NCI-H69 (cell line): ENCODE results near the gene PCDHB12.
A peak's percentile ranks its signal among the peaks of the same experiment; 100 is the strongest.
"Not testable (repeated sequence)": the region's sequence is repeated elsewhere in the genome, so short reads cannot be mapped to it uniquely, and the experiment has no call there.

Experiments
- DNase-seq: peaks from one replicate; lab custom pipeline; 2025; lab: John Stamatoyannopoulos, UW

PCDHB12 gene

GRCh38 chr5:141210281-141210680 is 1.8 kb downstream of the PCDHB12 start:
- DNase-seq: not testable (repeated sequence)

GRCh38 chr5:141210849-141211248 is 2.3 kb downstream of the PCDHB12 start:
- not testable (repeated sequence) for DNase-seq

- peak; percentile 77 for DNase-seq
Observed at GRCh38 chr5:141213656-141214339, 5.3 kb downstream of the PCDHB12 start, which contains the start of gene PCDHB13. Gene PCDHB13, plus strand, starts transcription at chr5:141213919. Its CDS starts 205 bp downstream, at chr5:141214124.

- not testable (repeated sequence) for DNase-seq
Observed at GRCh38 chr5:141214583-141214982, 6.1 kb downstream of the PCDHB12 start.

GRCh38 chr5:141215504-141215903 is 7.0 kb downstream of the PCDHB12 start:
- DNase-seq: not testable (repeated sequence)

GRCh38 chr5:141216035-141216434 is 7.5 kb downstream of the PCDHB12 start:
- DNase-seq: not testable (repeated sequence)

GRCh38 chr5:141223112-141223783 is 14.7 kb downstream of the PCDHB12 start, which contains the start of gene PCDHB14:
Gene PCDHB14, plus strand, starts transcription at chr5:141223343. Its CDS starts 163 bp downstream, at chr5:141223506.
- DNase-seq: peak; percentile 79

- not testable (repeated sequence) for DNase-seq
Observed at GRCh38 chr5:141224844-141225243, 16.3 kb downstream of the PCDHB12 start.

GRCh38 chr5:141225421-141225820 is 16.9 kb downstream of the PCDHB12 start:
- not testable (repeated sequence) for DNase-seq

GRCh38 chr5:141234109-141234667 is 25.7 kb downstream of the PCDHB12 start:
- no peak for DNase-seq

- DNase-seq: not testable (repeated sequence)
Observed at GRCh38 chr5:141235922-141236321, 27.4 kb downstream of the PCDHB12 start.

- no peak for DNase-seq
Observed at GRCh38 chr5:141236516-141237313, 28.2 kb downstream of the PCDHB12 start.

GRCh38 chr5:141241496-141241895 is 33.0 kb downstream of the PCDHB12 start:
- no peak for DNase-seq

GRCh38 chr5:141245250-141245717 is 36.8 kb downstream of the PCDHB12 start, which contains the start of gene PCDHB15:
Gene PCDHB15, plus strand, starts transcription at chr5:141245395. Its CDS starts 184 bp downstream, at chr5:141245579.
- peak; percentile 71 for DNase-seq

GRCh38 chr5:141246971-141247370 is 38.5 kb downstream of the PCDHB12 start:
- DNase-seq: not testable (repeated sequence)

GRCh38 chr5:141247434-141247833 is 38.9 kb downstream of the PCDHB12 start:
- DNase-seq: not testable (repeated sequence)

GRCh38 chr5:141250576-141250975 is 42.1 kb downstream of the PCDHB12 start:
- peak; percentile 44 for DNase-seq

GRCh38 chr5:141258464-141258863 is 49.9 kb downstream of the PCDHB12 start:
- DNase-seq: no peak

- no peak for DNase-seq
Observed at GRCh38 chr5:141258948-141259347, 50.4 kb downstream of the PCDHB12 start.

GRCh38 chr5:141260458-141261237 is 52.1 kb downstream of the PCDHB12 start:
- DNase-seq: no peak

- DNase-seq: no peak
Observed at GRCh38 chr5:141261238-141261546, 52.7 kb downstream of the PCDHB12 start.
